ENCODE data around the gene FOLR2. TPM values are rescaled to one million over a fixed set of nuclear protein-coding genes. Genes with fewer than 3 reads are reported as not detected.

The FOLR2 gene
- total RNA-seq, 6 experiments from 2014 or later, result 3.3 to 28.3 (median 8.6) TPM

GRCh38 chr11:72249961-72250360 is 33.4 kb downstream of the FOLR2 start:
- Histone ChIP-seq H3K36me3 (no peaks in the 10 kb centered on the region), H3K27ac (no peak overlapping the region), H3K27me3 (no peaks in the 10 kb centered on the region), H3K4me1 (no peaks in the 10 kb centered on the region), H3K4me3 (no peak overlapping the region), H3K9me3 (no peaks in the 10 kb centered on the region)
- ATAC-seq, result no peak
- TF ChIP-seq POLR2A (IDR thresholded peaks at IDR 0.05) (no peak), CTCF (IDR thresholded peaks at IDR 0.05) (no peak)
- no peak for DNase-seq
- 88% methylated on average over 3 of the region's 5 CpGs for WGBS (ENCODE audit: insufficient coverage, low coverage, low lambda C conversion rate, missing lambda C conversion rate)
- intact Hi-C loops (cut with DNase I), result no loop called here

DNA sequence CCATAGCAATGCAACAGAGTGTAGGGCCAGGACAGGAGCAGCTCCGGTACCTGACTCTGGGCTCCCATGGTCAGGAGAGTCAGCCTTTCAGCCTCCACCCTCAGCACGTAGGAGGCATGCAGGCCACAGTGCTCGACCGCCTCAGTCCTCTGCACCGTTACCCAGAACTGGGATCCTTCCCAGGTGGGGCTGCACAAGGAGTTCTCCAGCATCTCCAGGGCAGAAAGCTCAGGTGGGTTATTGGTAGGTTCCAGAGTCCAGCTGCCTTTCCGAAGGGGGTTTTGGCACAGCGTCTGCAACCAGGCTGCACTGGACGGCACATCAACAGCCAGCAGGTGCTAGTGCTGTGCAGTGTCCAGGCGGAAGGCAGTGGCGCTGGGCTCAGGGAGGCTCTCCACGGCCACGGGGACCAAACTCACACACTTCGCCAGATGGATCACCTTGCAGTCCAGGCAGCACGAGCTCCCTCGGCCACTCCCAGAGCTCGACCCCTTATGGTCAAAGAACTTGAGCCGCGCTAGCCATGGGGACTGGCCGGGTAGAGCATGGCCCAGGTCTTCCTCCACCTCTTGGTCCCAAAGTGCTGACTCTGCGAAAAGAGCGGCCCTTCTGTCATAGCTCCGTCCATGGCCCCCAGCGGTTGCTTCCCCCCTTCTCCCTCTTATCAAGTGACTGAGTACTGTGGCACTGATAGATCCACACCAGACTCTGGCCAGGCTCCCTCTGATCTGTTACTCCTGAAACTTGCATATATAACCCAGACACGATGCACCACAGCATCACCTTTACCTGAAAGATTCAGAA is 34.3 kb downstream of the FOLR2 start:
- Histone ChIP-seq H3K27ac (no peak overlapping the region), H3K27me3 (no peaks in the 10 kb centered on the region), H3K4me3 (no peak overlapping the region), H3K9me3 (no peaks in the 10 kb centered on the region), H3K36me3 (no peaks in the 10 kb centered on the region), H3K4me1 (no peaks in the 10 kb centered on the region)
- ATAC-seq (peak in 1 of 4 donors; percentile 15), DNase-seq (no peak)
- TF ChIP-seq CTCF (IDR thresholded peaks at IDR 0.05) (no peak), POLR2A (IDR thresholded peaks at IDR 0.05) (no peak)
- WGBS (ENCODE audit: insufficient coverage, low coverage, low lambda C conversion rate, missing lambda C conversion rate), result 57% methylated on average over 2 of the region's 24 CpGs
- intact Hi-C loops (cut with DNase I), result no loop called here

- ATAC-seq (no peak), DNase-seq (no peak)
- Histone ChIP-seq H3K4me1 (no peaks in the 10 kb centered on the region), H3K4me3 (no peak overlapping the region), H3K9me3 (no peaks in the 10 kb centered on the region), H3K36me3 (no peaks in the 10 kb centered on the region), H3K27me3 (no peaks in the 10 kb centered on the region), H3K27ac (no peak overlapping the region)
- WGBS (ENCODE audit: insufficient coverage, low coverage, low lambda C conversion rate, missing lambda C conversion rate), result 44% methylated on average over 3 of the region's 5 CpGs
- no peak for TF ChIP-seq POLR2A (IDR thresholded peaks at IDR 0.05)
- no peak for TF ChIP-seq CTCF (IDR thresholded peaks at IDR 0.05)
- intact Hi-C loops (cut with DNase I), result no loop called here
Observed at GRCh38 chr11:72251614-72252013, 35.0 kb downstream of the FOLR2 start.

GRCh38 chr11:72253392-72253791 is 36.8 kb downstream of the FOLR2 start:
- ATAC-seq (no peak), DNase-seq (no peak)
- intact Hi-C loops (cut with DNase I), result no loop called here
- Histone ChIP-seq H3K9me3 (no peaks in the 10 kb centered on the region), H3K4me3 (no peak overlapping the region), H3K36me3 (no peaks in the 10 kb centered on the region), H3K4me1 (no peaks in the 10 kb centered on the region), H3K27ac (no peak overlapping the region), H3K27me3 (no peaks in the 10 kb centered on the region)
- no peak for TF ChIP-seq CTCF (IDR thresholded peaks at IDR 0.05)
- TF ChIP-seq POLR2A (IDR thresholded peaks at IDR 0.05), result no peak
- WGBS (ENCODE audit: insufficient coverage, low coverage, low lambda C conversion rate, missing lambda C conversion rate), result 84% methylated on average over 3 of the region's 3 CpGs

All from right lobe of liver (tissue), 6 donors.